ENCODE data around the gene NF1.

- TF ChIP-seq POLR2A (IDR thresholded peaks at IDR 0.05) (no peak), CTCF (IDR thresholded peaks at IDR 0.05) (no peak)
Observed at GRCh38 chr17:31364012-31364411, 269.2 kb downstream of the NF1 start.

Data from Peyer's patch (tissue), 4 donors.